ENCODE measurements around the gene SLITRK2.

- TF ChIP-seq EZH2 (IDR thresholded peaks at IDR 0.05; ENCODE audit: borderline replicate concordance, control insufficient read depth, low read depth, low read length) (no peak), POLR2AphosphoS5 (IDR thresholded peaks at IDR 0.05; ENCODE audit: low read length) (no peak), CTCF (IDR thresholded peaks at IDR 0.05 in 2 of 3, conservative IDR thresholded peaks at IDR 0.05 in 1 of 3; ENCODE audit: control insufficient read depth in 2 of 3, extremely low read depth in 1 of 3, insufficient read depth in 1 of 3, low read depth in 3 of 3, low read length in 3 of 3) (no peak), HDAC2 (IDR thresholded peaks at IDR 0.05) (no peak), SP1 (IDR thresholded peaks at IDR 0.05; ENCODE audit: low read depth, low read length) (no peak), DPF2 (IDR thresholded peaks at IDR 0.05) (no peak), TBL1XR1 (IDR thresholded peaks at IDR 0.05; ENCODE audit: low read depth, low read length) (no peak), RFX5 (IDR thresholded peaks at IDR 0.05; ENCODE audit: low read depth, low read length) (no peak), BMI1 (IDR thresholded peaks at IDR 0.05; ENCODE audit: borderline replicate concordance) (no peak), RCOR1 (conservative IDR thresholded peaks at IDR 0.05; ENCODE audit: low read depth, low read length) (no peak)
Observed at GRCh38 chrX:145813081-145813480, 4.5 kb upstream of the SLITRK2 start.
